Activated CD8-positive, alpha-beta T cell treated with anti-CD3 and anti-CD28 coated beads for 36 hours (primary cell): ENCODE measurements around the gene KRTAP10-9. TPM values are rescaled to one million over a fixed set of nuclear protein-coding genes. Genes with fewer than 3 reads are reported as not detected.
"Not testable (repeated sequence)": the region's sequence is repeated elsewhere in the genome, so short reads cannot be mapped to it uniquely, and the experiment has no call there.

Experiments
- ATAC-seq: fragments of 200-7000 bp; cut with Tn5 transposase; one replicate; pipeline ENCODE4 v1.10.0; 2021; ENCODE audit warnings: mild to moderate bottlenecking, moderate library complexity
- CTCF ChIA-PET: fragments of 350-600 bp; sonication (Branson Sonifier 250); formaldehyde crosslinking; loops from one replicate; lab custom pipeline; 2021; ENCODE audit warnings: antibody characterized with exemption; lab: Charles Lee
- POLR2A ChIA-PET: fragments of 350-600 bp; sonication (Branson Sonifier 250); formaldehyde crosslinking; loops from one replicate; lab custom pipeline; 2021; ENCODE audit warnings: antibody characterized with exemption; lab: Charles Lee
- DNase-seq: peaks from one replicate; pipeline ENCODE4 v3.0.0-alpha.2; 2020
- H3K27ac Mint-ChIP-seq: one replicate; pipeline ENCODE4 v1.8.0; 2021; ENCODE audit warnings: mild to moderate bottlenecking, mixed read lengths
- H3K27me3 Mint-ChIP-seq: one replicate; pipeline ENCODE4 v1.8.0; 2021; ENCODE audit warnings: mixed read lengths
- H3K36me3 Mint-ChIP-seq: one replicate; pipeline ENCODE4 v1.8.0; 2021; ENCODE audit warnings: low read depth, mixed read lengths
- H3K4me1 Mint-ChIP-seq: one replicate; pipeline ENCODE4 v1.8.0; 2021; ENCODE audit warnings: low read depth, mixed read lengths
- H3K4me3 Mint-ChIP-seq: one replicate; pipeline ENCODE4 v1.8.0; 2021; ENCODE audit warnings: mild to moderate bottlenecking, moderate library complexity, mixed read lengths
- H3K9me3 Mint-ChIP-seq: one replicate; pipeline ENCODE4 v1.8.0; 2021; ENCODE audit warnings: mixed read lengths
- intact Hi-C: fragments of 100-400 bp; cut with micrococcal nuclease; formaldehyde crosslinking; loops from one replicate; pipeline ENCODE4 v1.10.0; 2022
- total RNA-seq, 2 experiments: library from RNA; stranded (reverse); gene quantifications; one replicate each; pipeline ENCODE4 v1.2.3, GENCODE V29; 2021
- TF ChIP-seq, protein P1 (sequence below): fragments of 200-600 bp; IDR thresholded peaks from one replicate; pipeline ENCODE4 v1.8.0; 2022; ENCODE audit warnings: antibody characterized with exemption, mild to moderate bottlenecking

The KRTAP10-9 gene
- total RNA-seq, 2 experiments from 2014 or later = not detected

DNA sequence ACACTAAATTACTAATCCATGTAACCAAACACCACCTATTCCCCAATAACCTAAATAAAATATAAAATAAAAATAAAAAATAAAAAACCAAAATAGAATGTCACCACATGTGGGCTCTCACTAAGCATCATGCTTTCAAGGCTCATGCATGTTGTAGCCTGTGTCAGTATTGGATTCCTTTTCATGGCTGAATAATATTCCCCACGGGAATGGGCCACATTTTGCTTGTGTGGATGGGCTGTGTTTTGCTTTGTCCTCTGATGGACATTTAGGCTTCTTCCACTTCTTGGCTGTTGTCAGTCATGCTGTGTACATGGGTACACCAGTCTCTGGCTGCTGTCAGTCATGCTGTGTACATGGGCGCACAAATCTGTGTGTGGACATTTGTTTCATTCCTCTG is 37.8 kb upstream of the KRTAP10-9 start:
- ATAC-seq (no peak), DNase-seq (no peak)
- ChIA-PET POLR2A (no interaction called here), CTCF (no interaction called here)
- TF ChIP-seq, protein P1, sequence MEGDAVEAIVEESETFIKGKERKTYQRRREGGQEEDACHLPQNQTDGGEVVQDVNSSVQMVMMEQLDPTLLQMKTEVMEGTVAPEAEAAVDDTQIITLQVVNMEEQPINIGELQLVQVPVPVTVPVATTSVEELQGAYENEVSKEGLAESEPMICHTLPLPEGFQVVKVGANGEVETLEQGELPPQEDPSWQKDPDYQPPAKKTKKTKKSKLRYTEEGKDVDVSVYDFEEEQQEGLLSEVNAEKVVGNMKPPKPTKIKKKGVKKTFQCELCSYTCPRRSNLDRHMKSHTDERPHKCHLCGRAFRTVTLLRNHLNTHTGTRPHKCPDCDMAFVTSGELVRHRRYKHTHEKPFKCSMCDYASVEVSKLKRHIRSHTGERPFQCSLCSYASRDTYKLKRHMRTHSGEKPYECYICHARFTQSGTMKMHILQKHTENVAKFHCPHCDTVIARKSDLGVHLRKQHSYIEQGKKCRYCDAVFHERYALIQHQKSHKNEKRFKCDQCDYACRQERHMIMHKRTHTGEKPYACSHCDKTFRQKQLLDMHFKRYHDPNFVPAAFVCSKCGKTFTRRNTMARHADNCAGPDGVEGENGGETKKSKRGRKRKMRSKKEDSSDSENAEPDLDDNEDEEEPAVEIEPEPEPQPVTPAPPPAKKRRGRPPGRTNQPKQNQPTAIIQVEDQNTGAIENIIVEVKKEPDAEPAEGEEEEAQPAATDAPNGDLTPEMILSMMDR = no peak
- no peak overlapping the region for H3K4me3 Mint-ChIP-seq
- H3K27ac Mint-ChIP-seq = no peak overlapping the region
- no peaks in the 10 kb centered on the region for H3K9me3 Mint-ChIP-seq
- H3K27me3 Mint-ChIP-seq = peaks cover 7% of the 10 kb centered on the region
- no peaks in the 10 kb centered on the region for H3K36me3 Mint-ChIP-seq
- intact Hi-C loops = no loop called here
- peaks cover 2% of the 10 kb centered on the region for H3K4me1 Mint-ChIP-seq

DNA sequence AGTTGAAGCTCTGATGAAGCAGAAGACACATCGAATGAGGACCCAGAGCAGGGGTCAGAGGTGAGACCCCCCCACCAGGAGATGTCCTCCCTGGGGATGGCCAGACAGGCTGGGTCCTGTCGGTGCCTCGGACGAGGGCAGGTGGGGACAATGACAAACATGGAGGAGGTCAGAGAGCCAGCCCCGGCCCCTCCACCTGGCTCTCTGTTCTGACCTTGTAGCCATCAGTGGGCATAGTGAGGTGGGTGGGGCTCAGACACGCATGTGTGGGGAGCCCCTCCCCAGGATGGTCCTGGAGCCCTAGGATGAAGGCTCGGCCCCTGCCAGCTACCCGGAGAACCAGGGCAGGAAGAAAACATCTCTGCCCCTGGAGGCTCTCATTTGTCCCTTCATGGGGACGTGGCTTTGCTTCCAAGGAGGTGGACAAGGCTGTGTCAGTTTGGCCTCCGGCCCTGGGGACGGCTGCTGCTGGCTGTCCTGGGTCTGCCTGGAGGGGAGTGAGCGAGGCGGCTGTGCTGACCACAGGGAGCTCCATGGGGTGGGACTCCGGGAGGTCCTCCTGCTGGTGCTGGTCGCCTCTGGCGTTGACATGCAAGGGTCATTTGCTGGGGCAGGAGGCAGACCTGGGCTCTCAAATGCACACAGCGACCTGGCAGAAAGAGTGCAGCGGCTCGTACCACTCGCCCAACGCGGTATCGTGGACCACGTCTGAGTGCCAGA is 37.1 kb upstream of the KRTAP10-9 start:
- H3K9me3 Mint-ChIP-seq = no peaks in the 10 kb centered on the region
- intact Hi-C loops = no loop called here
- H3K4me1 Mint-ChIP-seq = no peaks in the 10 kb centered on the region
- no peaks in the 10 kb centered on the region for H3K36me3 Mint-ChIP-seq
- TF ChIP-seq, protein P1 = no peak
- no peak overlapping the region for H3K4me3 Mint-ChIP-seq
- H3K27me3 Mint-ChIP-seq = peaks cover 7% of the 10 kb centered on the region
- ChIA-PET CTCF (interaction anchor here (0.8 kb wide), 1 partner anchor 204 kb away, joined by 3 read pairs; no protein-coding TSS in a partner anchor), POLR2A (no interaction called here)
- ATAC-seq (no peak), DNase-seq (no peak)
- no peak overlapping the region for H3K27ac Mint-ChIP-seq

DNA sequence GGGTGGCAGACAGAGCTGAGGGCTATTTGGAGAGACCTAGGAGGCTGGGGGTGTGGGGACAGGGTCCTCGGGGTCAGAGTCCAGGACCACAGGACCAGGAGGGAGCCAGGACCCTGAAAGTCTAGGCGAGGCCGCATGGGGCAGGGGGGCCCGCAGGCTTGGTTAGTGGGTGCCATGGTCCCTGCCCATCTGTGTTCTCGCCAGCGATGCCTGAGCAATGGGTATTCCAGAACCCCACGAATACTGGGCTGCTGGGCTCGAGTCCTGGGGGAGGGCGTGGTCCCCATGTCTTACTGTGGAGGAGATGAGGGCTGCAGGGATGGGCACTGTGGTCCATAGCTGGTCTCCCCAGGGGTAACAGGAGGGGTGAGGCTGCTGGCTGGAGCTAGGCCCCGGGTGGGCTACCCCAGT is 36.6 kb upstream of the KRTAP10-9 start:
- Mint-ChIP-seq H3K9me3 (no peaks in the 10 kb centered on the region), H3K27me3 (peaks cover 7% of the 10 kb centered on the region), H3K27ac (no peak overlapping the region), H3K36me3 (no peaks in the 10 kb centered on the region), H3K4me3 (no peak overlapping the region), H3K4me1 (no peaks in the 10 kb centered on the region)
- ChIA-PET POLR2A (no interaction called here), CTCF (interaction anchor here (0.8 kb wide), 1 partner anchor 203 kb away, joined by 3 read pairs; no protein-coding TSS in a partner anchor)
- intact Hi-C loops = no loop called here
- ATAC-seq (no peak), DNase-seq (no peak)
- TF ChIP-seq, protein P1 = no peak

DNA sequence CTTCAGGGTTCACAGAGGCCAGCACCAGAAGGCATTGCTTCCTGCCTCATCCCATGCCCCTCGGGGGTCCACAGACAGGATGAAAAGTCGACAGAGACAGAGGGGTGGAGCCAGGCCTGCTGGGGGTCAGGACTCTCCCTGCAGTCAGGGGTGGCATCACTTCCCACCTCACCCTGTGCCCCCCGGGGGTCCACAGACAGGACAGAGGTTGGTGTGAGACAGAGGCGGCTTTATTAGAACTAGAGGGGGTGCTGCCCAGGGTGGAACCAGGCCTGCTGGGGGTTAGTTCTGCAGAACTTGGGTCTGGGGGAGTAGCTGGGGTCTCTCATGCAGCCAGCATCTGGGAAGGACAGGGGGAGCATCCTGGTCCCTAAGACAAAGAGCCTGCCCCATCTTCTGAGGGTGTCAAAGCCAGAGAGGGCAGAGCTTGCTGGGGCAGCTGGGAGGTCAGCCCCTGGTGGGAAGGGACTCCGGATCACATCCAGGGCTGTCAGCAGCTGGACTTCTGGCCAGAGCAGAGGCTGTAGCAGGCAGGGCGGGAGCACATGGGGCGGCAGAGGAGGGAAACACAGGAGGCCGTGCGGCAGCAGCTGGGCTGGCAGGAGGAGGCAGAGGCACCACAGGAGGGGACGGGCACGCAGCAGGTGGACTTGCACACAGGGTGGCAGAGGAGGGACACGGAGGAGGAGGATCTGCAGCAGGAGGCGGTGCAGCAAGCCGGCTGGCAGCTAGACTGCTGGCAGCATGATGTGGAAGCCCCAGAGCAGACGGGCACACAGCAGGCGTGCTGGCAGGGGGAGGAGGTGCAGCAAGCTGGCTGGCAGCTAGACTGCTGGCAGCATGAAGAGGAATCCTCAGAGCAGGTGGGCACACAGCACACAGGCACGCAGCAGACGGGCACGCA is 35.7 kb upstream of the KRTAP10-9 start:
- H3K27ac Mint-ChIP-seq, ATAC-seq, CTCF ChIA-PET, DNase-seq, intact Hi-C loops, POLR2A ChIA-PET, H3K4me3 Mint-ChIP-seq, H3K36me3 Mint-ChIP-seq, H3K27me3 Mint-ChIP-seq, H3K4me1 Mint-ChIP-seq, H3K9me3 Mint-ChIP-seq: not testable (repeated sequence)

DNA sequence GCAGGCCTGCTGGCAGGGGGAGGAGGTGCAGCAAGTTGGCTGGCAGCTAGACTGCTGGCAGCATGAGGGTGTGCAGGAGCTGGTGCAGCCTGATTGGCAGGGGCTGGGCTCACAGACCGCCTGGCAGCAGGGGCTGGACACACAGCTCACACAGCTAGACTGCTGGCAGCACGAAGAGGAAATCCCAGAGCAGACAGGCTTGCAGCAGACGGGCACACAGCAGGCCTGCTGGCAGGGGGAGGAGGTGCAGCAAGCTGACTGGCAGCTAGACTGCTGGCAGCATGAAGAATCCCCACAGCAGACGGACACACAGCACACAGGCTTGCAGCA is 35.1 kb upstream of the KRTAP10-9 start:
- POLR2A ChIA-PET, DNase-seq, intact Hi-C loops, H3K27me3 Mint-ChIP-seq, CTCF ChIA-PET, H3K4me3 Mint-ChIP-seq, H3K9me3 Mint-ChIP-seq, ATAC-seq, H3K27ac Mint-ChIP-seq, H3K36me3 Mint-ChIP-seq, H3K4me1 Mint-ChIP-seq: not testable (repeated sequence)
